ENCODE results near the gene NAXD.

DNA sequence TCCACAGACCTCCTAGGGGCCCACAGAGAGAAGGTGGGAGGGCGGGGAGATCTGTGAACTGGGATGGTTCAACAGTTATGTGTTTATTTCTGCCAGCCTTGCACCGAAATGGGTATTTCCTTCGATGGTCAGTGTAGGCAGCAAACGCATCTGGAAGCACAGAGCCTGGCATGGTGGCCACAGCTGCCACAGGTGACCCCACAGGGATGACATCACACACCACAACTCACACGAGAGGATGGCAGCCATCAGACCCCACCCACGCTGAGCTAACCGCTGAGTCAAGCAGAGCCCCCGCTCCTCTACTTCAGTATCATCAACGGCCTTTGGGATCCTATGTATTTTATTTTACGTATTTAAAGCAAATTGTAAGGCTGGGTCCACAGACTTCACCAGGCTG is 37.4 kb downstream of the NAXD start:
- TF ChIP-seq, protein P1, sequence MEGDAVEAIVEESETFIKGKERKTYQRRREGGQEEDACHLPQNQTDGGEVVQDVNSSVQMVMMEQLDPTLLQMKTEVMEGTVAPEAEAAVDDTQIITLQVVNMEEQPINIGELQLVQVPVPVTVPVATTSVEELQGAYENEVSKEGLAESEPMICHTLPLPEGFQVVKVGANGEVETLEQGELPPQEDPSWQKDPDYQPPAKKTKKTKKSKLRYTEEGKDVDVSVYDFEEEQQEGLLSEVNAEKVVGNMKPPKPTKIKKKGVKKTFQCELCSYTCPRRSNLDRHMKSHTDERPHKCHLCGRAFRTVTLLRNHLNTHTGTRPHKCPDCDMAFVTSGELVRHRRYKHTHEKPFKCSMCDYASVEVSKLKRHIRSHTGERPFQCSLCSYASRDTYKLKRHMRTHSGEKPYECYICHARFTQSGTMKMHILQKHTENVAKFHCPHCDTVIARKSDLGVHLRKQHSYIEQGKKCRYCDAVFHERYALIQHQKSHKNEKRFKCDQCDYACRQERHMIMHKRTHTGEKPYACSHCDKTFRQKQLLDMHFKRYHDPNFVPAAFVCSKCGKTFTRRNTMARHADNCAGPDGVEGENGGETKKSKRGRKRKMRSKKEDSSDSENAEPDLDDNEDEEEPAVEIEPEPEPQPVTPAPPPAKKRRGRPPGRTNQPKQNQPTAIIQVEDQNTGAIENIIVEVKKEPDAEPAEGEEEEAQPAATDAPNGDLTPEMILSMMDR (conservative IDR thresholded peaks at IDR 0.05; ENCODE audit: low read length) = no peak
- no peak for TF ChIP-seq EZH2phosphoT487 (IDR thresholded peaks at IDR 0.05; ENCODE audit: borderline replicate concordance, low read depth, low read length)
